ENCODE measurements around the gene NT5DC3. TPM values are rescaled to one million over a fixed set of nuclear protein-coding genes. Genes with fewer than 3 reads are reported as not detected.
A peak's percentile ranks its signal among the peaks of the same experiment; 100 is the strongest.

NT5DC3 gene
- total RNA-seq, 4 donors from 2014 or later: 4.1 to 10.2 (median 7.0) TPM

- ATAC-seq (ENCODE audit: low FRiP score) (no peak), DNase-seq (ENCODE audit: low spot score) (no peak)
- no peak for TF ChIP-seq CTCF (IDR thresholded peaks at IDR 0.05)
Observed at GRCh38 chr12:103805655-103806360, 35.2 kb downstream of the NT5DC3 start.

- ATAC-seq (ENCODE audit: low FRiP score) (no peak), DNase-seq (ENCODE audit: low spot score) (no peak)
- no peak for TF ChIP-seq CTCF (IDR thresholded peaks at IDR 0.05)
Observed at GRCh38 chr12:103803847-103804246, 37.2 kb downstream of the NT5DC3 start.

- ATAC-seq (ENCODE audit: low FRiP score): no peak
- no peak for TF ChIP-seq CTCF (IDR thresholded peaks at IDR 0.05)
- DNase-seq (ENCODE audit: low spot score): no peak
Observed at GRCh38 chr12:103802586-103802886, 38.5 kb downstream of the NT5DC3 start.

GRCh38 chr12:103801709-103802585 lies 39.1 kb downstream of the NT5DC3 start:
- DNase-seq (ENCODE audit: low spot score) (no peak), ATAC-seq (ENCODE audit: low FRiP score) (no peak)
- TF ChIP-seq CTCF (IDR thresholded peaks at IDR 0.05): no peak

- ATAC-seq (ENCODE audit: low FRiP score): peak; percentile 82
- no peak for TF ChIP-seq CTCF (IDR thresholded peaks at IDR 0.05)
- no peak for DNase-seq (ENCODE audit: low spot score)
Observed at GRCh38 chr12:103799857-103800771, 40.9 kb downstream of the NT5DC3 start.

- DNase-seq (ENCODE audit: low spot score) (no peak), ATAC-seq (ENCODE audit: low FRiP score) (no peak)
- no peak for TF ChIP-seq CTCF (IDR thresholded peaks at IDR 0.05)
Observed at GRCh38 chr12:103799504-103799856, 41.6 kb downstream of the NT5DC3 start.

All from omental fat pad (tissue), 4 donors.